Osteocyte (in vitro differentiated cells): ENCODE data around the gene C4orf50. TPM values are rescaled to one million over a fixed set of nuclear protein-coding genes. Genes with fewer than 3 reads are reported as not detected.
A peak's percentile ranks its signal among the peaks of the same experiment; 100 is the strongest.

Source experiments
- DNase-seq: peaks from one replicate; pipeline ENCODE4 v3.0.0; 2021; ENCODE audit warnings: mixed read lengths; ENCODE audit not compliant: unreplicated experiment; ENCODE audit errors: extremely low spot score
- H3K27ac Mint-ChIP-seq: one replicate; pipeline ENCODE4 v1.8.0; 2021; ENCODE audit warnings: mild to moderate bottlenecking, mixed read lengths; ENCODE audit not compliant: unreplicated experiment
- H3K27me3 Mint-ChIP-seq: one replicate; pipeline ENCODE4 v1.8.0; 2021; ENCODE audit warnings: mixed read lengths; ENCODE audit not compliant: unreplicated experiment
- H3K36me3 Mint-ChIP-seq: one replicate; pipeline ENCODE4 v1.8.0; 2021; ENCODE audit warnings: mixed read lengths; ENCODE audit not compliant: unreplicated experiment
- H3K4me1 Mint-ChIP-seq: one replicate; pipeline ENCODE4 v1.8.0; 2021; ENCODE audit warnings: mixed read lengths; ENCODE audit not compliant: unreplicated experiment
- H3K4me3 Mint-ChIP-seq: one replicate; pipeline ENCODE4 v1.8.0; 2021; ENCODE audit warnings: mild to moderate bottlenecking, moderate library complexity, mixed read lengths; ENCODE audit not compliant: unreplicated experiment
- H3K9me3 Mint-ChIP-seq: one replicate; pipeline ENCODE4 v1.8.0; 2021; ENCODE audit warnings: mixed read lengths; ENCODE audit not compliant: unreplicated experiment
- total RNA-seq: library from RNA; stranded (reverse); gene quantifications from 2 replicates; pipeline ENCODE4 v1.2.1, GENCODE V29; 2021
- TF ChIP-seq, protein P1 (sequence below): fragments of 200-600 bp; sonication (generic); IDR thresholded peaks from 2 replicates; pipeline ENCODE4 v1.5.0; 2021; ENCODE audit warnings: antibody characterized with exemption, mild to moderate bottlenecking, moderate library complexity

Gene C4orf50
- total RNA-seq, 1 donor from 2014 or later: not detected

- TF ChIP-seq, protein P1, sequence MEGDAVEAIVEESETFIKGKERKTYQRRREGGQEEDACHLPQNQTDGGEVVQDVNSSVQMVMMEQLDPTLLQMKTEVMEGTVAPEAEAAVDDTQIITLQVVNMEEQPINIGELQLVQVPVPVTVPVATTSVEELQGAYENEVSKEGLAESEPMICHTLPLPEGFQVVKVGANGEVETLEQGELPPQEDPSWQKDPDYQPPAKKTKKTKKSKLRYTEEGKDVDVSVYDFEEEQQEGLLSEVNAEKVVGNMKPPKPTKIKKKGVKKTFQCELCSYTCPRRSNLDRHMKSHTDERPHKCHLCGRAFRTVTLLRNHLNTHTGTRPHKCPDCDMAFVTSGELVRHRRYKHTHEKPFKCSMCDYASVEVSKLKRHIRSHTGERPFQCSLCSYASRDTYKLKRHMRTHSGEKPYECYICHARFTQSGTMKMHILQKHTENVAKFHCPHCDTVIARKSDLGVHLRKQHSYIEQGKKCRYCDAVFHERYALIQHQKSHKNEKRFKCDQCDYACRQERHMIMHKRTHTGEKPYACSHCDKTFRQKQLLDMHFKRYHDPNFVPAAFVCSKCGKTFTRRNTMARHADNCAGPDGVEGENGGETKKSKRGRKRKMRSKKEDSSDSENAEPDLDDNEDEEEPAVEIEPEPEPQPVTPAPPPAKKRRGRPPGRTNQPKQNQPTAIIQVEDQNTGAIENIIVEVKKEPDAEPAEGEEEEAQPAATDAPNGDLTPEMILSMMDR: no peak
- H3K27me3 Mint-ChIP-seq: peaks cover 37% of the 10 kb centered on the region
- H3K36me3 Mint-ChIP-seq: no peaks in the 10 kb centered on the region
- H3K27ac Mint-ChIP-seq: no peak overlapping the region
- peaks cover 24% of the 10 kb centered on the region for H3K4me1 Mint-ChIP-seq
- H3K4me3 Mint-ChIP-seq: peak overlapping the region; percentile 80
- no peak for DNase-seq
- no peaks in the 10 kb centered on the region for H3K9me3 Mint-ChIP-seq
These were observed 130.6 kb downstream of the C4orf50 start for GRCh38 chr4:5887361-5888221.

GRCh38 chr4:5887011-5887360 lies 131.2 kb downstream of the C4orf50 start:
- Mint-ChIP-seq H3K4me3 (peak overlapping the region; percentile 80), H3K9me3 (no peaks in the 10 kb centered on the region), H3K27ac (no peak overlapping the region), H3K4me1 (peaks cover 24% of the 10 kb centered on the region), H3K27me3 (peaks cover 34% of the 10 kb centered on the region), H3K36me3 (no peaks in the 10 kb centered on the region)
- TF ChIP-seq, protein P1: no peak
- DNase-seq: no peak

- no peaks in the 10 kb centered on the region for H3K9me3 Mint-ChIP-seq
- peaks cover 20% of the 10 kb centered on the region for H3K4me1 Mint-ChIP-seq
- no peak overlapping the region for H3K27ac Mint-ChIP-seq
- DNase-seq: no peak
- H3K4me3 Mint-ChIP-seq: no peak overlapping the region
- H3K27me3 Mint-ChIP-seq: peaks cover 25% of the 10 kb centered on the region
- H3K36me3 Mint-ChIP-seq: no peaks in the 10 kb centered on the region
- TF ChIP-seq, protein P1: no peak
These were observed 132.5 kb downstream of the C4orf50 start for GRCh38 chr4:5885733-5886132.

DNA sequence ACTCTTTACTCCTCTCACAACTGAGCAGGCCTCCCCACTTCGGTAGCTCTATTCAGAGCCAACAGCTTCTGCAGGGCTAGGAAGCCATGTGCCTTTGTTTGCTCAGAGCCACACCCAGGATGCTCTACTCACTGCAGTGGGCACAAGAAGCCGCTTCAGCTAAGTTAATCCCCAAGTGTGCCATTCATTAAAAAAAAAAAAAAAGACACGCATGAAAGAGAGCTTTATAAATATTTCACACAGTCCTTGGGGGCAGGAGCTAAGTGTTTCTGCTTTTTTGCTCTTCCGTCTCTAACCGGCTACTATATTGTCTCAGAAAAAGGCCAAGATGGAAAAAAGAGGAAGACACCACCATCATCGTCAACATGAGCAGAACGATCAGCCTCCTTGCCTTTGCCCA lies 133.4 kb downstream of the C4orf50 start:
- Mint-ChIP-seq H3K4me3 (no peak overlapping the region), H3K27me3 (peaks cover 18% of the 10 kb centered on the region), H3K36me3 (no peaks in the 10 kb centered on the region), H3K9me3 (no peaks in the 10 kb centered on the region), H3K4me1 (peaks cover 15% of the 10 kb centered on the region), H3K27ac (no peak overlapping the region)
- TF ChIP-seq, protein P1: no peak
- no peak for DNase-seq

GRCh38 chr4:5883916-5884315 lies 134.3 kb downstream of the C4orf50 start:
- peaks cover 11% of the 10 kb centered on the region for H3K4me1 Mint-ChIP-seq
- TF ChIP-seq, protein P1: no peak
- H3K27me3 Mint-ChIP-seq: peaks cover 9% of the 10 kb centered on the region
- no peaks in the 10 kb centered on the region for H3K9me3 Mint-ChIP-seq
- DNase-seq: no peak
- no peak overlapping the region for H3K4me3 Mint-ChIP-seq
- no peaks in the 10 kb centered on the region for H3K36me3 Mint-ChIP-seq
- no peak overlapping the region for H3K27ac Mint-ChIP-seq
